Measurements from ENCODE around the gene LSAMP. TPM values are rescaled to one million over a fixed set of nuclear protein-coding genes. Genes with fewer than 3 reads are reported as not detected.
"Not testable (repeated sequence)": the region's sequence is repeated elsewhere in the genome, so short reads cannot be mapped to it uniquely, and the experiment has no call there.

The LSAMP gene
- total RNA-seq, 6 experiments from 2014 or later: under 0.01 to 0.22 (median 0.12) TPM; not detected in 1

GRCh38 chr3:116083683-116084082, 361.6 kb downstream of the LSAMP start:
- Histone ChIP-seq H3K9me3 (no peaks in the 10 kb centered on the region), H3K36me3 (no peaks in the 10 kb centered on the region), H3K4me3 (no peak overlapping the region), H3K4me1 (no peaks in the 10 kb centered on the region), H3K27me3 (no peaks in the 10 kb centered on the region), H3K27ac (no peak overlapping the region)
- WGBS (ENCODE audit: insufficient coverage, low coverage, low lambda C conversion rate, missing lambda C conversion rate): 64% methylated on average over 2 of the region's 2 CpGs
- TF ChIP-seq POLR2A (IDR thresholded peaks at IDR 0.05) (no peak), CTCF (IDR thresholded peaks at IDR 0.05) (no peak)
- DNase-seq: no peak
- ATAC-seq: no peak
- intact Hi-C loops (cut with DNase I): no loop called here

DNA sequence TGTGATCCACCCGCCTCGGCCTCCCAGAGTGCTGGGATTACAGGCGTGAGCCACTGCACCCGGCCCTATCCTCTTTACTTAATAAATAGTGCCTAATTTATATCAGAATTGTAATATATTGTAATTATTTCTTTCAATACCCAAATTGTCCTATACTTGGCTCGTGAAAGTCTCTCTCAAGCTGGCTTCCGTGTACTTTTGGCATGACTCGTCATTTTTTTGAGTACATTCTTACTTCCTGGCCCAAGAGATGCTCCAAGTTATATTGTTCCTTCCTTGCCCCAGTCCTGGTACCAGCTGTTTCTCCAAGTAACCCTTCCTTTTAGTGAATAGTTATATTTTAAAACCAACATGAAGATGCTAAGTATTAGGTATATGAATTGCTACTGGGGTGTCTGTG, 366.7 kb downstream of the LSAMP start:
- 61% methylated on average over 7 of the region's 7 CpGs for WGBS (ENCODE audit: insufficient coverage, low coverage, low lambda C conversion rate, missing lambda C conversion rate)
- Histone ChIP-seq H3K36me3 (no peaks in the 10 kb centered on the region), H3K27ac (no peak overlapping the region), H3K9me3 (no peaks in the 10 kb centered on the region), H3K27me3 (no peaks in the 10 kb centered on the region), H3K4me1 (no peaks in the 10 kb centered on the region), H3K4me3 (no peak overlapping the region)
- intact Hi-C loops (cut with DNase I): no loop called here
- DNase-seq (no peak), ATAC-seq (no peak)
- TF ChIP-seq CTCF (IDR thresholded peaks at IDR 0.05): no peak
- no peak for TF ChIP-seq POLR2A (IDR thresholded peaks at IDR 0.05)

- WGBS (ENCODE audit: insufficient coverage, low coverage, low lambda C conversion rate, missing lambda C conversion rate): 52% methylated on average over 2 of the region's 2 CpGs
- Histone ChIP-seq H3K4me3 (no peak overlapping the region), H3K4me1 (no peaks in the 10 kb centered on the region), H3K36me3 (no peaks in the 10 kb centered on the region), H3K27ac (no peak overlapping the region), H3K9me3 (no peaks in the 10 kb centered on the region), H3K27me3 (no peaks in the 10 kb centered on the region)
- ATAC-seq (no peak), DNase-seq (no peak)
- TF ChIP-seq POLR2A (IDR thresholded peaks at IDR 0.05) (no peak), CTCF (IDR thresholded peaks at IDR 0.05) (no peak)
- intact Hi-C loops (cut with DNase I): no loop called here
Observed at GRCh38 chr3:116077557-116077956, 367.7 kb downstream of the LSAMP start.

DNA sequence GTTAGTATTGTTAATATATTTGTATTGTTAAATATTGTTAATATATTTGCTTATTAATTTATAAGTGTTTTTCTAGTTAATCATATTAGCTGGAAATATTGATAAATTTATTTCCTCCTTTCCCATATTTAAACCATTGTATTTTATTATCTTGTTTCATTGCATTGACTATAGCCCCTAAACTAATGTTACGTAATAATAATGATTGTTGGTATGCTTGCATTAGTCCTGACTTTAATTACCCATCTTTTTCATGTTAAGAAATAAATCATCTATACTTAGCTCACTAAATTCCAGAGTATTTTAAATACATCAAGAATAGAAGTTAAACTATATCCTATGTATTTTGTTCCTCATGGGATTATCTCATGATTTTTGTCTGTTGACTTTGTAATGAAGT, 368.2 kb downstream of the LSAMP start:
- no peaks in the 10 kb centered on the region for H3K9me3 ChIP-seq
- no peak for TF ChIP-seq POLR2A (IDR thresholded peaks at IDR 0.05)
- TF ChIP-seq CTCF (IDR thresholded peaks at IDR 0.05): no peak
- no peak for ATAC-seq
- no peaks in the 10 kb centered on the region for H3K27me3 ChIP-seq
- H3K4me3 ChIP-seq: no peak overlapping the region
- 100% methylated on average over 1 of the region's 1 CpG for WGBS (ENCODE audit: insufficient coverage, low coverage, low lambda C conversion rate, missing lambda C conversion rate)
- no peak overlapping the region for H3K27ac ChIP-seq
- DNase-seq: no peak
- no peaks in the 10 kb centered on the region for H3K4me1 ChIP-seq
- H3K36me3 ChIP-seq: no peaks in the 10 kb centered on the region
- intact Hi-C loops (cut with DNase I): no loop called here

- H3K9me3 ChIP-seq; H3K27me3 ChIP-seq; H3K4me3 ChIP-seq; H3K36me3 ChIP-seq; H3K4me1 ChIP-seq; DNase-seq; ATAC-seq; intact Hi-C loops (cut with DNase I); H3K27ac ChIP-seq: not testable (repeated sequence)
- 84% methylated on average over 7 of the region's 8 CpGs for WGBS (ENCODE audit: insufficient coverage, low coverage, low lambda C conversion rate, missing lambda C conversion rate)
Observed at GRCh38 chr3:116070516-116071278, 374.6 kb downstream of the LSAMP start.
